Measurements from ENCODE around the gene MACROD2.

GRCh38 chr20:16098890-16099639 lies 2103.7 kb downstream of the MACROD2 start:
- TF ChIP-seq, protein P1, sequence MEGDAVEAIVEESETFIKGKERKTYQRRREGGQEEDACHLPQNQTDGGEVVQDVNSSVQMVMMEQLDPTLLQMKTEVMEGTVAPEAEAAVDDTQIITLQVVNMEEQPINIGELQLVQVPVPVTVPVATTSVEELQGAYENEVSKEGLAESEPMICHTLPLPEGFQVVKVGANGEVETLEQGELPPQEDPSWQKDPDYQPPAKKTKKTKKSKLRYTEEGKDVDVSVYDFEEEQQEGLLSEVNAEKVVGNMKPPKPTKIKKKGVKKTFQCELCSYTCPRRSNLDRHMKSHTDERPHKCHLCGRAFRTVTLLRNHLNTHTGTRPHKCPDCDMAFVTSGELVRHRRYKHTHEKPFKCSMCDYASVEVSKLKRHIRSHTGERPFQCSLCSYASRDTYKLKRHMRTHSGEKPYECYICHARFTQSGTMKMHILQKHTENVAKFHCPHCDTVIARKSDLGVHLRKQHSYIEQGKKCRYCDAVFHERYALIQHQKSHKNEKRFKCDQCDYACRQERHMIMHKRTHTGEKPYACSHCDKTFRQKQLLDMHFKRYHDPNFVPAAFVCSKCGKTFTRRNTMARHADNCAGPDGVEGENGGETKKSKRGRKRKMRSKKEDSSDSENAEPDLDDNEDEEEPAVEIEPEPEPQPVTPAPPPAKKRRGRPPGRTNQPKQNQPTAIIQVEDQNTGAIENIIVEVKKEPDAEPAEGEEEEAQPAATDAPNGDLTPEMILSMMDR (IDR thresholded peaks at IDR 0.05) = no peak
- no peak for TF ChIP-seq POLR2A (IDR thresholded peaks at IDR 0.05)
